WTC11 (cell line): Measurements from ENCODE around the gene EHMT1. TPM values are rescaled to one million over a fixed set of nuclear protein-coding genes. Genes with fewer than 3 reads are reported as not detected.

ENCODE experiments used
- ATAC-seq: fragments of 200-7000 bp; cut with Tn5 transposase; 2 replicates; pipeline ENCODE4 v1.10.0; 2021; ENCODE audit warnings: mild to moderate bottlenecking, moderate library complexity
- CTCF ChIA-PET: fragments of 300-600 bp; sonication (Branson Sonifier 250); formaldehyde crosslinking; loops from one replicate; lab custom pipeline; 2021; ENCODE audit warnings: antibody characterized with exemption; lab: Charles Lee
- POLR2A ChIA-PET: fragments of 350-600 bp; sonication (Branson Sonifier 250); formaldehyde crosslinking; loops from one replicate; lab custom pipeline; 2021; ENCODE audit warnings: antibody characterized with exemption; lab: Charles Lee
- DNase-seq: peaks from one replicate; pipeline ENCODE4 v3.0.0; 2021; ENCODE audit warnings: low spot score
- H3K27ac Mint-ChIP-seq: 2 replicates; pipeline ENCODE4 v1.8.0; 2021; ENCODE audit warnings: mixed read lengths
- H3K27me3 Mint-ChIP-seq: 2 replicates; pipeline ENCODE4 v1.8.0; 2021; ENCODE audit warnings: low read depth, mild to moderate bottlenecking, moderate library complexity, mixed read lengths
- H3K36me3 Mint-ChIP-seq: 2 replicates; pipeline ENCODE4 v1.8.0; 2021; ENCODE audit warnings: mixed read lengths
- H3K4me1 Mint-ChIP-seq: 2 replicates; pipeline ENCODE4 v1.8.0; 2022; ENCODE audit warnings: mixed read lengths
- H3K4me3 Mint-ChIP-seq: 2 replicates; pipeline ENCODE4 v1.8.0; 2021; ENCODE audit warnings: mild to moderate bottlenecking, moderate library complexity, mixed read lengths
- H3K9me3 Mint-ChIP-seq: 2 replicates; pipeline ENCODE4 v1.8.0; 2021; ENCODE audit warnings: mixed read lengths
- ATF6 ChIP-seq: sonication (generic); formaldehyde crosslinking; IDR thresholded peaks from 2 replicates; pipeline ENCODE4 v1.8.1; 2023; ENCODE audit warnings: mild to moderate bottlenecking, missing genetic modification reagents
- FOXP1 ChIP-seq: sonication (generic); formaldehyde crosslinking; IDR thresholded peaks from 2 replicates; pipeline ENCODE4 v1.8.0; 2022; ENCODE audit warnings: missing genetic modification reagents, mild to moderate bottlenecking, moderate library complexity, borderline replicate concordance
- GABPB1 ChIP-seq: sonication (generic); formaldehyde crosslinking; IDR thresholded peaks from 2 replicates; pipeline ENCODE4 v1.8.1; 2023; ENCODE audit warnings: mild to moderate bottlenecking, missing genetic modification reagents
- GTF2I ChIP-seq: fragments of 250-450 bp; sonication (Bioruptor Pico); conservative IDR thresholded peaks from 2 replicates; pipeline ENCODE4 v1.4.0; 2021; ENCODE audit warnings: mild to moderate bottlenecking
- HMGA2 ChIP-seq: fragments of 250-450 bp; sonication (Bioruptor Pico); IDR thresholded peaks from 2 replicates; pipeline ENCODE4 v1.4.0; 2021; ENCODE audit warnings: mild to moderate bottlenecking, moderate library complexity
- HMGXB4 ChIP-seq: sonication (generic); formaldehyde crosslinking; IDR thresholded peaks from 2 replicates; pipeline ENCODE4 v1.8.1; 2023; ENCODE audit warnings: mild to moderate bottlenecking, moderate library complexity, missing genetic modification reagents
- IRF2 ChIP-seq: sonication (generic); formaldehyde crosslinking; IDR thresholded peaks from 2 replicates; pipeline ENCODE4 v1.8.0; 2022; ENCODE audit warnings: low read depth, missing genetic modification reagents, borderline replicate concordance
- NFE2L1 ChIP-seq: sonication (generic); formaldehyde crosslinking; IDR thresholded peaks from 2 replicates; pipeline ENCODE4 v1.8.1; 2023; ENCODE audit warnings: missing genetic modification reagents
- NR2C2 ChIP-seq: sonication (generic); formaldehyde crosslinking; IDR thresholded peaks from 2 replicates; pipeline ENCODE4 v1.8.0; 2022; ENCODE audit warnings: mild to moderate bottlenecking, missing genetic modification reagents
- OVOL2 ChIP-seq: fragments of 250-450 bp; sonication (Bioruptor Pico); IDR thresholded peaks from 2 replicates; pipeline ENCODE4 v1.9.0; 2021; ENCODE audit warnings: mild to moderate bottlenecking, borderline replicate concordance
- SOX15 ChIP-seq: fragments of 250-450 bp; sonication (Bioruptor Pico); IDR thresholded peaks from 2 replicates; pipeline ENCODE4 v1.9.0; 2021; ENCODE audit warnings: mild to moderate bottlenecking
- SP1 ChIP-seq: sonication (generic); formaldehyde crosslinking; conservative IDR thresholded peaks from 2 replicates; pipeline ENCODE4 v1.8.1; 2022; ENCODE audit warnings: missing genetic modification reagents
- TEAD4 ChIP-seq: sonication (generic); formaldehyde crosslinking; IDR thresholded peaks from 2 replicates; pipeline ENCODE4 v1.8.0; 2022; ENCODE audit warnings: mild to moderate bottlenecking, missing genetic modification reagents
- ZBTB21 ChIP-seq: sonication (generic); formaldehyde crosslinking; IDR thresholded peaks from 2 replicates; pipeline ENCODE4 v1.8.1; 2023; ENCODE audit warnings: mild to moderate bottlenecking, missing genetic modification reagents, borderline replicate concordance
- ZMAT4 ChIP-seq: fragments of 250-450 bp; sonication (Bioruptor Pico); IDR thresholded peaks from 2 replicates; pipeline ENCODE4 v1.9.0; 2021; ENCODE audit warnings: mild to moderate bottlenecking
- ZNF232 ChIP-seq: sonication (generic); formaldehyde crosslinking; IDR thresholded peaks from 2 replicates; pipeline ENCODE4 v1.8.0; 2022; ENCODE audit warnings: mild to moderate bottlenecking, missing genetic modification reagents
- ZNF317 ChIP-seq: sonication (generic); formaldehyde crosslinking; IDR thresholded peaks from 2 replicates; pipeline ENCODE4 v1.8.1; 2023; ENCODE audit warnings: low read depth, mild to moderate bottlenecking, moderate library complexity, missing genetic modification reagents, borderline replicate concordance
- total RNA-seq: library from RNA; stranded (reverse); gene quantifications from 3 replicates; pipeline ENCODE4 v1.2.3, GENCODE V29; 2021
- TF ChIP-seq, protein P1 (sequence below): sonication (generic); formaldehyde crosslinking; IDR thresholded peaks from 2 replicates; pipeline ENCODE4 v1.8.0; 2022; ENCODE audit warnings: missing genetic modification reagents
- TF ChIP-seq, protein P2 (sequence below): sonication (generic); formaldehyde crosslinking; IDR thresholded peaks from 2 replicates; pipeline ENCODE4 v1.8.1; 2022; ENCODE audit warnings: missing genetic modification reagents, borderline replicate concordance
- TF ChIP-seq, protein P3 (sequence below): sonication (generic); formaldehyde crosslinking; IDR thresholded peaks from 2 replicates; pipeline ENCODE4 v1.8.1; 2022; ENCODE audit warnings: mild to moderate bottlenecking, missing genetic modification reagents, moderate library complexity, borderline replicate concordance

Gene EHMT1
- total RNA-seq, 1 experiment from 2014 or later: 170 TPM

- no peak for ATAC-seq
- H3K36me3 Mint-ChIP-seq: no peaks in the 10 kb centered on the region
- H3K27ac Mint-ChIP-seq: peak overlapping the region; percentile 37; the same call in 1 of the 2 replicates
- H3K27me3 Mint-ChIP-seq: no peaks in the 10 kb centered on the region
- ChIA-PET CTCF (interaction anchor here (0.6 to 2.4 kb wide), 2 partner anchors 18 kb away, joined by 3 to 13 read pairs; no protein-coding TSS in a partner anchor), POLR2A (no interaction called here)
- TF ChIP-seq FOXP1 (CRISPR knock-in tag) (no peak), GTF2I (no peak), ATF6 (CRISPR knock-in tag) (no peak), NR2C2 (CRISPR knock-in tag) (no peak), OVOL2 (CRISPR knock-in tag) (no peak), HMGA2 (CRISPR knock-in tag) (no peak), ZMAT4 (CRISPR knock-in tag) (no peak)
- TF ChIP-seq, protein P1, sequence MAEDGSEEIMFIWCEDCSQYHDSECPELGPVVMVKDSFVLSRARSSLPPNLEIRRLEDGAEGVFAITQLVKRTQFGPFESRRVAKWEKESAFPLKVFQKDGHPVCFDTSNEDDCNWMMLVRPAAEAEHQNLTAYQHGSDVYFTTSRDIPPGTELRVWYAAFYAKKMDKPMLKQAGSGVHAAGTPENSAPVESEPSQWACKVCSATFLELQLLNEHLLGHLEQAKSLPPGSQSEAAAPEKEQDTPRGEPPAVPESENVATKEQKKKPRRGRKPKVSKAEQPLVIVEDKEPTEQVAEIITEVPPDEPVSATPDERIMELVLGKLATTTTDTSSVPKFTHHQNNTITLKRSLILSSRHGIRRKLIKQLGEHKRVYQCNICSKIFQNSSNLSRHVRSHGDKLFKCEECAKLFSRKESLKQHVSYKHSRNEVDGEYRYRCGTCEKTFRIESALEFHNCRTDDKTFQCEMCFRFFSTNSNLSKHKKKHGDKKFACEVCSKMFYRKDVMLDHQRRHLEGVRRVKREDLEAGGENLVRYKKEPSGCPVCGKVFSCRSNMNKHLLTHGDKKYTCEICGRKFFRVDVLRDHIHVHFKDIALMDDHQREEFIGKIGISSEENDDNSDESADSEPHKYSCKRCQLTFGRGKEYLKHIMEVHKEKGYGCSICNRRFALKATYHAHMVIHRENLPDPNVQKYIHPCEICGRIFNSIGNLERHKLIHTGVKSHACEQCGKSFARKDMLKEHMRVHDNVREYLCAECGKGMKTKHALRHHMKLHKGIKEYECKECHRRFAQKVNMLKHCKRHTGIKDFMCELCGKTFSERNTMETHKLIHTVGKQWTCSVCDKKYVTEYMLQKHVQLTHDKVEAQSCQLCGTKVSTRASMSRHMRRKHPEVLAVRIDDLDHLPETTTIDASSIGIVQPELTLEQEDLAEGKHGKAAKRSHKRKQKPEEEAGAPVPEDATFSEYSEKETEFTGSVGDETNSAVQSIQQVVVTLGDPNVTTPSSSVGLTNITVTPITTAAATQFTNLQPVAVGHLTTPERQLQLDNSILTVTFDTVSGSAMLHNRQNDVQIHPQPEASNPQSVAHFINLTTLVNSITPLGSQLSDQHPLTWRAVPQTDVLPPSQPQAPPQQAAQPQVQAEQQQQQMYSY (CRISPR knock-in tag): no peak
- TF ChIP-seq, protein P2, sequence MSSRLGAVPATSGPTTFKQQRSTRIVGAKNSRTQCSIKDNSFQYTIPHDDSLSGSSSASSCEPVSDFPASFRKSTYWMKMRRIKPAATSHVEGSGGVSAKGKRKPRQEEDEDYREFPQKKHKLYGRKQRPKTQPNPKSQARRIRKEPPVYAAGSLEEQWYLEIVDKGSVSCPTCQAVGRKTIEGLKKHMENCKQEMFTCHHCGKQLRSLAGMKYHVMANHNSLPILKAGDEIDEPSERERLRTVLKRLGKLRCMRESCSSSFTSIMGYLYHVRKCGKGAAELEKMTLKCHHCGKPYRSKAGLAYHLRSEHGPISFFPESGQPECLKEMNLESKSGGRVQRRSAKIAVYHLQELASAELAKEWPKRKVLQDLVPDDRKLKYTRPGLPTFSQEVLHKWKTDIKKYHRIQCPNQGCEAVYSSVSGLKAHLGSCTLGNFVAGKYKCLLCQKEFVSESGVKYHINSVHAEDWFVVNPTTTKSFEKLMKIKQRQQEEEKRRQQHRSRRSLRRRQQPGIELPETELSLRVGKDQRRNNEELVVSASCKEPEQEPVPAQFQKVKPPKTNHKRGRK (CRISPR knock-in tag): no peak
- peaks cover 71% of the 10 kb centered on the region for H3K4me1 Mint-ChIP-seq
- no peak overlapping the region for H3K4me3 Mint-ChIP-seq
- H3K9me3 Mint-ChIP-seq: no peaks in the 10 kb centered on the region
- no peak for DNase-seq
Measured at GRCh38 chr9:137690930-137691645, 72.3 kb downstream of the EHMT1 start.

DNA sequence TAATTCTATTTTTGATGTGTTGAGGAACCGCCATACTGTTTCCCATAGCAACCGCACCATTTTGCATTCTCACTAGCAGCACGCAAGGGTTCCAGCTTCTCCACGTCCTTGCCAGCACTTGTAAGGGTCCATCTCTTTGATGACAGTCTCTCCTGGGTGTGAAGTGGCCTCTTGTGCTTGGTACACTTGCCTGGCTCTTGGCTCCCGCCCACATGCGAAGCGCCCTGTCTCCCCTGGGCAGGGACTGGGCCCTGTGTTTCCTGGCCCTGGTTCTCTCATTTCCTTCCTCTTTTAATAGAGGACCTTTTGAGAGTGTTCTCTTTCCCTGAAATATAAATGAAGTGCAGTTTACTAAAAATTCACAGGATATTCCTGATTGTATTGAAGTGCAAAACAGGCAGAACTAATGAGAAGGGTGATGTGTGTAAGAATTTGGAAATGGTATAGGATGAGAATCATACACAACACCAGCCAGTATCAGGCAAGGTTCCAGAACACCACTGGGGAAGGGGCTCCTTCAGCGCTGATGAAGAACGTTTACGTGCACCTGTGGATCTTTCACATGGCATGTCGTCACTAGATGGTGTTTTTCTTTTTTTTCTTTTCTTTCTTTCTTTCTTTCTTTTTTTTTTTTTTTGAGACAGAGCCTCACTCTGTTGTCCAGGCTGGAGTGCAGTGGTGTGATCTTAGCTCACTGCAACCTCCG is 73.0 kb downstream of the EHMT1 start:
- no peaks in the 10 kb centered on the region for H3K9me3 Mint-ChIP-seq
- H3K27ac Mint-ChIP-seq: peak overlapping the region; percentile 69
- H3K4me1 Mint-ChIP-seq: peaks cover 77% of the 10 kb centered on the region
- H3K36me3 Mint-ChIP-seq: no peaks in the 10 kb centered on the region
- CTCF ChIA-PET: interaction anchor here (0.6 to 1.2 kb wide), 4 partner anchors 12 to 48 kb away, joined by 3 to 6 read pairs (median 3); no protein-coding TSS in a partner anchor
- no peaks in the 10 kb centered on the region for H3K27me3 Mint-ChIP-seq
- no peak overlapping the region for H3K4me3 Mint-ChIP-seq
- POLR2A ChIA-PET: interaction anchor here (1.1 kb wide), 1 partner anchor 101 kb away, joined by 3 read pairs; the partner anchor contains the start of gene ZMYND19
- no peak for DNase-seq
- no peak for ATAC-seq
- TF ChIP-seq TEAD4 (CRISPR knock-in tag) (no peak), NFE2L1 (CRISPR knock-in tag) (no peak), ZNF317 (CRISPR knock-in tag) (no peak), SP1 (CRISPR knock-in tag) (no peak), SOX15 (no peak), GABPB1 (CRISPR knock-in tag) (no peak), GTF2I (no peak), HMGXB4 (CRISPR knock-in tag) (no peak), ZNF232 (CRISPR knock-in tag) (no peak), ZBTB21 (CRISPR knock-in tag) (no peak), IRF2 (CRISPR knock-in tag) (no peak)
- TF ChIP-seq, protein P3, sequence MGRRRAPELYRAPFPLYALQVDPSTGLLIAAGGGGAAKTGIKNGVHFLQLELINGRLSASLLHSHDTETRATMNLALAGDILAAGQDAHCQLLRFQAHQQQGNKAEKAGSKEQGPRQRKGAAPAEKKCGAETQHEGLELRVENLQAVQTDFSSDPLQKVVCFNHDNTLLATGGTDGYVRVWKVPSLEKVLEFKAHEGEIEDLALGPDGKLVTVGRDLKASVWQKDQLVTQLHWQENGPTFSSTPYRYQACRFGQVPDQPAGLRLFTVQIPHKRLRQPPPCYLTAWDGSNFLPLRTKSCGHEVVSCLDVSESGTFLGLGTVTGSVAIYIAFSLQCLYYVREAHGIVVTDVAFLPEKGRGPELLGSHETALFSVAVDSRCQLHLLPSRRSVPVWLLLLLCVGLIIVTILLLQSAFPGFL (CRISPR knock-in tag): no peak
